GM10847 (cell line): ENCODE data around the gene CD79B.
A peak's percentile ranks its signal among the peaks of the same experiment; 100 is the strongest.

Source experiments
- POLR2A ChIP-seq: IDR thresholded peaks from 2 replicates; pipeline ENCODE4 v1.6.1; 2011; ENCODE audit not compliant: insufficient read length; ENCODE audit errors: extremely low read depth

The CD79B gene

GRCh38 chr17:63943745-63944144 lies 11.6 kb upstream of the CD79B start:
- no peak for TF ChIP-seq POLR2A

- TF ChIP-seq POLR2A: no peak
These were observed 10.3 kb upstream of the CD79B start for GRCh38 chr17:63942309-63942985.

GRCh38 chr17:63941751-63942150 lies 9.6 kb upstream of the CD79B start:
- TF ChIP-seq POLR2A: no peak

- TF ChIP-seq POLR2A: no peak
These were observed 9.0 kb upstream of the CD79B start for GRCh38 chr17:63941162-63941561.

GRCh38 chr17:63940584-63940983 lies 8.5 kb upstream of the CD79B start:
- no peak for TF ChIP-seq POLR2A

GRCh38 chr17:63939884-63940283 lies 7.8 kb upstream of the CD79B start:
- no peak for TF ChIP-seq POLR2A

- TF ChIP-seq POLR2A: no peak
These were observed 7.3 kb upstream of the CD79B start for GRCh38 chr17:63939401-63939800.

GRCh38 chr17:63937920-63938319 lies 5.8 kb upstream of the CD79B start:
- TF ChIP-seq POLR2A: no peak

GRCh38 chr17:63937319-63937718 lies 5.2 kb upstream of the CD79B start:
- TF ChIP-seq POLR2A: no peak

- TF ChIP-seq POLR2A: no peak
These were observed 2.3 kb upstream of the CD79B start for GRCh38 chr17:63934183-63935112.

GRCh38 chr17:63933598-63933997 lies 1.5 kb upstream of the CD79B start:
- no peak for TF ChIP-seq POLR2A

GRCh38 chr17:63932721-63933120 lies 590 bp upstream of the CD79B start:
- no peak for TF ChIP-seq POLR2A

GRCh38 chr17:63930951-63931575 lies 1.1 kb downstream of the CD79B start:
- TF ChIP-seq POLR2A: peak; percentile 28

GRCh38 chr17:63929860-63930766 lies 2.0 kb downstream of the CD79B start:
- no peak for TF ChIP-seq POLR2A
